K562 (cell line): ENCODE results near the gene AASDH. TPM values are rescaled to one million over a fixed set of nuclear protein-coding genes. Genes with fewer than 3 reads are reported as not detected.

ENCODE experiments used
- ARHGAP35 ChIP-seq: fragments of 450-650 bp; IDR thresholded peaks from 2 replicates; pipeline ENCODE4 v1.6.1; 2018; ENCODE audit not compliant: partially characterized antibody
- ATF1 ChIP-seq, 2 experiments: fragments of 450-650 bp in 1 of 2; IDR thresholded peaks; 2 replicates each; pipeline ENCODE4 v1.6.1; 2016; ENCODE audit warnings: missing compliant biosample characterization in 1 of 2, missing genetic modification characterization in 1 of 2
- CBFB ChIP-seq: sonication (generic); formaldehyde crosslinking; IDR thresholded peaks from 2 replicates; pipeline ENCODE4 v1.4.0; 2020; ENCODE audit warnings: mild to moderate bottlenecking, missing genetic modification reagents
- FOXJ2 ChIP-seq: fragments of 200-800 bp; sonication (Bioruptor generic); IDR thresholded peaks from 2 replicates; pipeline ENCODE4 v1.6.1; 2016; ENCODE audit warnings: missing genetic modification characterization, missing compliant biosample characterization
- GABPA ChIP-seq: fragments of 200-800 bp; sonication (Bioruptor generic); conservative IDR thresholded peaks from 2 replicates; pipeline ENCODE4 v1.6.1; 2016; ENCODE audit warnings: low read depth, missing genetic modification characterization, missing compliant biosample characterization
- HNRNPLL ChIP-seq: fragments of 200-400 bp; formaldehyde crosslinking; IDR thresholded peaks from 2 replicates; pipeline ENCODE4 v1.6.1; 2017; ENCODE audit warnings: low read length, low read depth, mild to moderate bottlenecking; ENCODE audit not compliant: poor library complexity, severe bottlenecking
- JUND ChIP-seq, 2 experiments: IDR thresholded peaks; 2 replicates in 1 of 2; 3 replicates in 1 of 2; pipeline ENCODE4 v1.6.1; 2011; ENCODE audit warnings: borderline replicate concordance in 2 of 2, low read depth in 2 of 2, low read length in 2 of 2, improper control_type of control experiment in 1 of 2, missing biosample characterization in 1 of 2, missing genetic modification characterization in 1 of 2, missing genetic modification reagents in 1 of 2
- NFATC3 ChIP-seq: fragments of 450-650 bp; IDR thresholded peaks from 2 replicates; pipeline ENCODE4 v1.6.1; 2017; ENCODE audit warnings: mild to moderate bottlenecking
- NR2C1 ChIP-seq, 2 experiments: fragments of 450-650 bp; IDR thresholded peaks; 2 replicates each; pipeline ENCODE4 v1.6.1; 2017; ENCODE audit warnings: mild to moderate bottlenecking in 2 of 2, antibody characterized with exemption in 1 of 2, inconsistent platforms in 1 of 2, missing compliant biosample characterization in 1 of 2, missing genetic modification characterization in 1 of 2
- NR2C2 ChIP-seq, 2 experiments: fragments of 200-800 bp in 1 of 2; sonication (Bioruptor generic) in 1 of 2; sonication (generic) in 1 of 2; formaldehyde crosslinking in 1 of 2; IDR thresholded peaks; 2 replicates each; pipeline versions ENCODE4 v1.6.1 to v1.8.0; 2016 to 2022; ENCODE audit warnings: mild to moderate bottlenecking in 1 of 2, missing compliant biosample characterization in 1 of 2, missing genetic modification characterization in 1 of 2, missing genetic modification reagents in 1 of 2
- RBM15 ChIP-seq: fragments of 200-400 bp; formaldehyde crosslinking; IDR thresholded peaks from 2 replicates; pipeline ENCODE4 v1.6.1; 2018; ENCODE audit warnings: mild to moderate bottlenecking, low read length, moderate library complexity; ENCODE audit not compliant: insufficient read depth
- RBM17 ChIP-seq: fragments of 200-400 bp; formaldehyde crosslinking; IDR thresholded peaks from 2 replicates; pipeline ENCODE4 v1.6.1; 2017; ENCODE audit warnings: low read depth, mild to moderate bottlenecking, low read length, borderline replicate concordance
- RBM39 ChIP-seq: fragments of 200-400 bp; formaldehyde crosslinking; optimal IDR thresholded peaks from 2 replicates; pipeline ENCODE3; 2018; ENCODE audit warnings: low read depth, low read length
- RFX1 ChIP-seq: fragments of 450-650 bp; IDR thresholded peaks from 2 replicates; pipeline ENCODE4 v1.6.1; 2016; ENCODE audit warnings: mild to moderate bottlenecking, moderate library complexity
- SAFB2 ChIP-seq: fragments of 200-400 bp; formaldehyde crosslinking; IDR thresholded peaks from 2 replicates; pipeline ENCODE4 v1.6.1; 2018; ENCODE audit warnings: borderline replicate concordance, low read length, low read depth, moderate library complexity; ENCODE audit not compliant: severe bottlenecking
- SOX6 ChIP-seq: fragments of 450-650 bp; IDR thresholded peaks from 2 replicates; pipeline ENCODE4 v1.6.1; 2014; ENCODE audit warnings: mild to moderate bottlenecking
- TBL1XR1 ChIP-seq, 2 experiments: IDR thresholded peaks; 2 replicates each; pipeline ENCODE4 v1.6.1; 2012; ENCODE audit warnings: improper control_type of control experiment in 2 of 2, low read length in 2 of 2, mild to moderate bottlenecking in 1 of 2
- WHSC1 ChIP-seq: IDR thresholded peaks from one replicate; pipeline ENCODE4 v1.6.1; 2012; ENCODE audit warnings: low read length, control low read depth, inconsistent platforms
- ZBTB8A ChIP-seq: fragments of 450-650 bp; IDR thresholded peaks from 2 replicates; pipeline ENCODE4 v1.6.1; 2018; ENCODE audit warnings: mild to moderate bottlenecking, moderate library complexity; ENCODE audit not compliant: partially characterized antibody
- ZKSCAN1 ChIP-seq: fragments of 150-350 bp; IDR thresholded peaks from 2 replicates; pipeline ENCODE4 v1.6.1; 2016; ENCODE audit warnings: low read depth, low read length
- ZNF175 ChIP-seq: fragments of 200-800 bp; sonication (Bioruptor generic); IDR thresholded peaks from 2 replicates; pipeline ENCODE4 v1.6.1; 2016; ENCODE audit warnings: low read depth, mild to moderate bottlenecking, missing genetic modification characterization, missing compliant biosample characterization
- ZNF316 ChIP-seq: fragments of 450-650 bp; IDR thresholded peaks from 2 replicates; pipeline ENCODE4 v1.6.1; 2016
- ZNF696 ChIP-seq: fragments of 250-450 bp; sonication (Bioruptor Pico); conservative IDR thresholded peaks from 2 replicates; pipeline ENCODE4 v1.4.0; 2020; ENCODE audit warnings: mild to moderate bottlenecking, moderate library complexity
- polyA plus RNA-seq, 8 experiments: library from polyadenylated mRNA; depleted of rRNA in 4 of 8; stranded (reverse) in 5 of 8; unstranded in 3 of 8; fragments of >200 nt; fragmentation: Nextera tagmentation in 2 of 8; fragmentation: Illumina TruSeq in 1 of 8; extraction: Ambion mirVana in 2 of 8; extraction: Trizol in 1 of 8; gene quantifications; 2 replicates each; pipeline versions ENCODE4 v1.2.1 to v1.2.3, GENCODE V29; 2011 to 2014; ENCODE audit warnings: inconsistent platforms in 1 of 8, missing spikeins in 1 of 8
- total RNA-seq, 7 experiments: library from RNA; depleted of rRNA in 6 of 7; stranded (reverse); fragments of >200 nt in 6 of 7; fragmentation: Illumina TruSeq in 2 of 7; extraction: Trizol in 2 of 7; gene quantifications; 2 replicates each; pipeline versions ENCODE4 v1.2.1 to v1.2.3, GENCODE V29; 2011 to 2021; ENCODE audit warnings: low replicate concordance in 1 of 7
- TF ChIP-seq, protein P1 (sequence below): fragments of 450-650 bp; IDR thresholded peaks from 2 replicates; pipeline ENCODE4 v1.6.1; 2016
- TF ChIP-seq, protein P2 (sequence below): fragments of 200-800 bp; sonication (Bioruptor generic); IDR thresholded peaks from 2 replicates; pipeline ENCODE4 v1.6.1; 2017; ENCODE audit warnings: missing genetic modification characterization, missing compliant biosample characterization

AASDH gene
- total and polyA plus RNA-seq, 9 of the 15 experiments (the other 6 are each of a cell fraction or from before 2014, with no cell fraction given), result 8.6 to 29.7 (median 13.7) TPM

DNA sequence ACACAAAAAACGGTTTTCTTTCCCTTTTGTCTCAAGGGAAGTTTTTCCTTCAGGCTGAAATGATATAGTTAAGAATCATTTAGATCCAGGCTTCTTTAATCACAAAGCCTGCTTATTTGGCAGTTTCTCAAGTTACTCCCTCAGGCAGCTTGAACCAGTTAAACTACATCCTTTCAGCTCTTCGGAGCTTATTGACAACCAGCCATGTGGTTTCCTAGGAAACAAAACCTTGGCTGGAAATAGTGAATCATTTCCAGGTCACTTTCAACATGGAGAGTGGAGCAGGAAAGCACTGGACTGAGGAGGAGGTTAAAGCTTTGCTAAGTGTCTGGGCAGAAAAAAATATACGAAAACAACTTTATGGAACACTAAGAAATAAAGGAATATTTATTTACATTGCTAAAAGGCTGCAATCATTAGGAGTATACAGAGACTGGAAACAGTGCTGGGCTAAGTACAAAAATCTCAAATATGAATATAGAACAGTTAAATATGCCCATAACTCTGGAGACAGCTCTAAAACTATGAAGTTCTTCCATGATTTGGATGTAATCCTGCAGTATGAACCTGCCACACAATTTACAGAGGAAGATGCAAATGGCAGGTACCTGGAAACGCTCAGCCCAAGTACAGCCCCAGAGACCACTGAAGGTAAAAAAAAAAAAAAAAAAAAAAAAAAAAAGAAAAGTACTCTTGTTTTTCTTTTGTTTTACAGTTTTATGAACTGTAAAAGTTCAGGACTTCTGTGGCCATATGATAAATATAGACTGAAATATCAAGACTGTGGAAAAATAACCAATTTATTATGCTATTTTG lies 23.2 kb upstream of the AASDH start (continued):
- TF ChIP-seq, protein P1, sequence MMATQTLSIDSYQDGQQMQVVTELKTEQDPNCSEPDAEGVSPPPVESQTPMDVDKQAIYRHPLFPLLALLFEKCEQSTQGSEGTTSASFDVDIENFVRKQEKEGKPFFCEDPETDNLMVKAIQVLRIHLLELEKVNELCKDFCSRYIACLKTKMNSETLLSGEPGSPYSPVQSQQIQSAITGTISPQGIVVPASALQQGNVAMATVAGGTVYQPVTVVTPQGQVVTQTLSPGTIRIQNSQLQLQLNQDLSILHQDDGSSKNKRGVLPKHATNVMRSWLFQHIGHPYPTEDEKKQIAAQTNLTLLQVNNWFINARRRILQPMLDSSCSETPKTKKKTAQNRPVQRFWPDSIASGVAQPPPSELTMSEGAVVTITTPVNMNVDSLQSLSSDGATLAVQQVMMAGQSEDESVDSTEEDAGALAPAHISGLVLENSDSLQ, result peak; percentile 51
- no peak for TF ChIP-seq CBFB
- 0 out of 2 replicates have a peak, but pooled peaks have one; percentile 17 for TF ChIP-seq ZNF316
- no peak for TF ChIP-seq ZNF696
- TF ChIP-seq SAFB2, result no peak
- TF ChIP-seq NR2C1 (IDR thresholded peaks at IDR 0.05), result peak; percentile 65
- TF ChIP-seq NR2C1 (tag; IDR thresholded peaks at IDR 0.05), result peak; percentile 48; the same call in 1 of the 2 replicates
- no peak for TF ChIP-seq HNRNPLL
- TF ChIP-seq SOX6, result no peak
- peak; percentile 73 for TF ChIP-seq RFX1
- TF ChIP-seq ZKSCAN1, result no peak
- no peak for TF ChIP-seq TBL1XR1 (IDR thresholded peaks at IDR 0.05; ENCODE audit: low read length in 2 of 2)
- no peak for TF ChIP-seq NR2C2 (CRISPR knock-in tag; IDR thresholded peaks at IDR 0.05)
- peak; percentile 87 for TF ChIP-seq NR2C2 (tag; IDR thresholded peaks at IDR 0.05)
- TF ChIP-seq, protein P2, sequence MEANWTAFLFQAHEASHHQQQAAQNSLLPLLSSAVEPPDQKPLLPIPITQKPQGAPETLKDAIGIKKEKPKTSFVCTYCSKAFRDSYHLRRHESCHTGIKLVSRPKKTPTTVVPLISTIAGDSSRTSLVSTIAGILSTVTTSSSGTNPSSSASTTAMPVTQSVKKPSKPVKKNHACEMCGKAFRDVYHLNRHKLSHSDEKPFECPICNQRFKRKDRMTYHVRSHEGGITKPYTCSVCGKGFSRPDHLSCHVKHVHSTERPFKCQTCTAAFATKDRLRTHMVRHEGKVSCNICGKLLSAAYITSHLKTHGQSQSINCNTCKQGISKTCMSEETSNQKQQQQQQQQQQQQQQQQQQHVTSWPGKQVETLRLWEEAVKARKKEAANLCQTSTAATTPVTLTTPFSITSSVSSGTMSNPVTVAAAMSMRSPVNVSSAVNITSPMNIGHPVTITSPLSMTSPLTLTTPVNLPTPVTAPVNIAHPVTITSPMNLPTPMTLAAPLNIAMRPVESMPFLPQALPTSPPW (CRISPR knock-in tag), result no peak
- TF ChIP-seq RBM17, result no peak
- TF ChIP-seq ZBTB8A, result no peak
- TF ChIP-seq NFATC3, result peak; percentile 83
- no peak for TF ChIP-seq RBM39
- peak; percentile 96 for TF ChIP-seq FOXJ2
- peak; percentile 47; the same call in 1 of the 2 replicates for TF ChIP-seq JUND (IDR thresholded peaks at IDR 0.05; ENCODE audit: borderline replicate concordance, low read depth, low read length)
- TF ChIP-seq JUND (tag; IDR thresholded peaks at IDR 0.05; ENCODE audit: borderline replicate concordance, low read depth, low read length), result peak; percentile 60; the same call in 1 of the 3 replicates
- peak; percentile 79 for TF ChIP-seq GABPA (tag)
- no peak for TF ChIP-seq ATF1 (CRISPR knock-in tag; IDR thresholded peaks at IDR 0.05)
- TF ChIP-seq ATF1 (tag; IDR thresholded peaks at IDR 0.05), result no peak
- TF ChIP-seq ARHGAP35, result no peak
- no peak for TF ChIP-seq RBM15
- TF ChIP-seq ZNF175 (CRISPR knock-in tag), result no peak
- no peak for TF ChIP-seq WHSC1
